ENCODE data around the gene SH2B3. TPM values are rescaled to one million over a fixed set of nuclear protein-coding genes. Genes with fewer than 3 reads are reported as not detected.

Gene SH2B3
- total and polyA plus RNA-seq, 2 donors (not counting 1 experiment from before 2014, with no cell fraction given), result 21.9 to 69.4 TPM

- under 1% methylated on average over 8 of the region's 9 CpGs for WGBS (ENCODE audit: insufficient coverage)
- H3K4me1 Mint-ChIP-seq, result peaks cover 83% of the 10 kb centered on the region
- ChIA-PET CTCF (interaction anchor here (1.9 to 42.0 kb wide), 2 partner anchors 13 to 35 kb away, joined by 23 to 1472 read pairs; partner anchors contain the start of gene SH2B3), POLR2A (interaction anchor here (0.9 to 1.5 kb wide), 2 partner anchors 34 to 35 kb away, joined by 3 to 6 read pairs; no protein-coding TSS in a partner anchor)
- Histone ChIP-seq H3K4me2 (replicated peaks; ENCODE audit: low read depth, low read length, poor library complexity, severe bottlenecking) (peak overlapping the region; percentile 83), H3K9me3 (ENCODE audit: control extremely low read depth in 1 of 3, control insufficient read depth in 2 of 3, insufficient read depth in 1 of 3, low read length in 2 of 3) (no peaks in the 10 kb centered on the region), H3K27ac (ENCODE audit: low read length in 2 of 2) (peak overlapping the region; percentile 38 to 96), H2AFZ (ENCODE audit: insufficient read depth, low read depth, low read length, poor library complexity, severe bottlenecking) (no peak overlapping the region), H3K9ac (ENCODE audit: low read length) (no peak overlapping the region), H3K27me3 (replicated peaks in 1 of 4; ENCODE audit: control extremely low read depth in 1 of 4, control insufficient read depth in 3 of 4, insufficient read depth in 4 of 4, low read length in 3 of 4) (no peaks in the 10 kb centered on the region), H3K4me1 (ENCODE audit: control insufficient read depth in 2 of 2, insufficient read depth in 2 of 2, low read length in 2 of 2) (peaks cover 61 to 93% of the 10 kb centered on the region in 2 donors), H4K20me1 (ENCODE audit: control insufficient read depth, insufficient read depth, low read length, poor library complexity, severe bottlenecking) (peaks cover 61% of the 10 kb centered on the region), H3K4me3 (ENCODE audit: control extremely low read depth in 1 of 5, extremely low read depth in 1 of 5, insufficient read depth in 1 of 5, low read depth in 2 of 5, low read length in 4 of 5) (no peak overlapping the region), H3K79me2 (ENCODE audit: control insufficient read depth, insufficient read depth, low read length) (peaks cover 100% of the 10 kb centered on the region), H3K36me3 (replicated peaks in 1 of 2; ENCODE audit: control extremely low read depth in 1 of 2, control insufficient read depth in 1 of 2, extremely low read depth in 1 of 2, insufficient read depth in 2 of 2, low read length in 1 of 2) (peaks cover 0 to 22% of the 10 kb centered on the region in 2 experiments)
- intact Hi-C loops (cut with micrococcal nuclease), result loop anchor here (10.0 kb wide), 1 partner anchor 1766 kb away; no protein-coding TSS in a partner anchor
- H3K9me3 Mint-ChIP-seq (ENCODE audit: insufficient read depth), result no peaks in the 10 kb centered on the region
- H3K27ac Mint-ChIP-seq, result peak overlapping the region; percentile 99
- H3K4me3 Mint-ChIP-seq, result peak overlapping the region; percentile 72
- TF ChIP-seq, protein P1, sequence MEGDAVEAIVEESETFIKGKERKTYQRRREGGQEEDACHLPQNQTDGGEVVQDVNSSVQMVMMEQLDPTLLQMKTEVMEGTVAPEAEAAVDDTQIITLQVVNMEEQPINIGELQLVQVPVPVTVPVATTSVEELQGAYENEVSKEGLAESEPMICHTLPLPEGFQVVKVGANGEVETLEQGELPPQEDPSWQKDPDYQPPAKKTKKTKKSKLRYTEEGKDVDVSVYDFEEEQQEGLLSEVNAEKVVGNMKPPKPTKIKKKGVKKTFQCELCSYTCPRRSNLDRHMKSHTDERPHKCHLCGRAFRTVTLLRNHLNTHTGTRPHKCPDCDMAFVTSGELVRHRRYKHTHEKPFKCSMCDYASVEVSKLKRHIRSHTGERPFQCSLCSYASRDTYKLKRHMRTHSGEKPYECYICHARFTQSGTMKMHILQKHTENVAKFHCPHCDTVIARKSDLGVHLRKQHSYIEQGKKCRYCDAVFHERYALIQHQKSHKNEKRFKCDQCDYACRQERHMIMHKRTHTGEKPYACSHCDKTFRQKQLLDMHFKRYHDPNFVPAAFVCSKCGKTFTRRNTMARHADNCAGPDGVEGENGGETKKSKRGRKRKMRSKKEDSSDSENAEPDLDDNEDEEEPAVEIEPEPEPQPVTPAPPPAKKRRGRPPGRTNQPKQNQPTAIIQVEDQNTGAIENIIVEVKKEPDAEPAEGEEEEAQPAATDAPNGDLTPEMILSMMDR (IDR thresholded peaks at IDR 0.05), result no peak
- no peak for TF ChIP-seq EZH2 (IDR thresholded peaks at IDR 0.05; ENCODE audit: borderline replicate concordance, insufficient read depth, low read depth, low read length, poor library complexity, severe bottlenecking)
- peak; percentile 71 for DNase-seq
- ATAC-seq (ENCODE audit: low read depth), result peak; percentile 2
- H3K27me3 Mint-ChIP-seq, result no peaks in the 10 kb centered on the region
Measured at GRCh38 chr12:111438481-111438880, 32.8 kb downstream of the SH2B3 start.

DNA sequence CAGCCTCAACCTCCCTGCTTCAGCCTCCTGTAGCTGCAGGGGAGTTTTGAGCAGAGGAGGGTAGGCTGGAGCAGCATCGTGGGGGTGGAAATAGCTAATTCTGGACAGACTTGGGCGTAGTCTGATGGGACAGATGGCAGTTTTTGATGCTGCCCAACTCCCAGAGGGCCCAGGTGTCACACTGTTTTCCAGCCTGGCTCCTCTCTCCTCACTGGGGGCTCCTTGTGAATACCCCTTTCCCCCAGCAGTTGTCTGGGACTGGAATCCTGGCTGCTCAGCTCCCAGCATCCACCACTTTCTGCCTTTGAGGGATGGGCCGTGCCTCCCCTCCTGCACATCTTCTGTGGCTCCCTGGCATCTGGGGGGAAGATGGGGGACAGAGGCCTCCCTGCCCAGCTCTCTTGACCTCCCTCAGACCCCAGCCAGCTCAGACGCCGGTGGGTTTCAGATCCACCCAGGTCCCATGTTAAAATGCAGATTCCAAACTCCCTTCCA lies 34.0 kb downstream of the SH2B3 start:
- peaks cover 0 to 22% of the 10 kb centered on the region in 2 experiments for H3K36me3 ChIP-seq (replicated peaks in 1 of 2; ENCODE audit: control extremely low read depth in 1 of 2, control insufficient read depth in 1 of 2, extremely low read depth in 1 of 2, insufficient read depth in 2 of 2, low read length in 1 of 2)
- peaks cover 83% of the 10 kb centered on the region for H3K4me1 Mint-ChIP-seq
- intact Hi-C loops (cut with micrococcal nuclease), result loop anchor here (10.0 kb wide), 1 partner anchor 1765 kb away; no protein-coding TSS in a partner anchor
- DNase-seq (no peak), ATAC-seq (ENCODE audit: low read depth) (no peak)
- H3K9ac ChIP-seq (ENCODE audit: low read length), result no peak overlapping the region
- H2AFZ ChIP-seq (ENCODE audit: insufficient read depth, low read depth, low read length, poor library complexity, severe bottlenecking), result no peak overlapping the region
- H3K4me1 ChIP-seq (ENCODE audit: control insufficient read depth in 2 of 2, insufficient read depth in 2 of 2, low read length in 2 of 2), result peaks cover 61 to 93% of the 10 kb centered on the region in 2 donors
- TF ChIP-seq, protein P1 (IDR thresholded peaks at IDR 0.05), result no peak
- TF ChIP-seq EZH2 (IDR thresholded peaks at IDR 0.05; ENCODE audit: borderline replicate concordance, insufficient read depth, low read depth, low read length, poor library complexity, severe bottlenecking), result no peak
- H3K27ac Mint-ChIP-seq, result peak overlapping the region; percentile 46
- POLR2A ChIA-PET, result no interaction called here
- no peaks in the 10 kb centered on the region for H3K27me3 ChIP-seq (replicated peaks in 1 of 4; ENCODE audit: control extremely low read depth in 1 of 4, control insufficient read depth in 3 of 4, insufficient read depth in 4 of 4, low read length in 3 of 4)
- H3K79me2 ChIP-seq (ENCODE audit: control insufficient read depth, insufficient read depth, low read length), result peaks cover 99% of the 10 kb centered on the region
- peaks cover 73% of the 10 kb centered on the region for H4K20me1 ChIP-seq (ENCODE audit: control insufficient read depth, insufficient read depth, low read length, poor library complexity, severe bottlenecking)
- H3K4me3 ChIP-seq (ENCODE audit: control extremely low read depth in 1 of 5, extremely low read depth in 1 of 5, insufficient read depth in 1 of 5, low read depth in 2 of 5, low read length in 4 of 5), result no peak overlapping the region
- no peak overlapping the region for H3K4me2 ChIP-seq (replicated peaks; ENCODE audit: low read depth, low read length, poor library complexity, severe bottlenecking)
- 43% methylated on average over 2 of the region's 5 CpGs for WGBS (ENCODE audit: insufficient coverage)
- CTCF ChIA-PET, result interaction anchor here (42.0 kb wide), 1 partner anchor 37 kb away, joined by 1472 read pairs; the partner anchor contains the start of gene SH2B3
- H3K4me3 Mint-ChIP-seq, result no peak overlapping the region
- H3K9me3 Mint-ChIP-seq (ENCODE audit: insufficient read depth), result no peaks in the 10 kb centered on the region
- no peaks in the 10 kb centered on the region for H3K27me3 Mint-ChIP-seq
- H3K27ac ChIP-seq (ENCODE audit: low read length in 2 of 2), result no peak overlapping the region
- H3K9me3 ChIP-seq (ENCODE audit: control extremely low read depth in 1 of 3, control insufficient read depth in 2 of 3, insufficient read depth in 1 of 3, low read length in 2 of 3), result no peaks in the 10 kb centered on the region
